CD4-positive, alpha-beta T cell treated with Interleukin-6 at 100 ng/mL for 8 hours (primary cell): ENCODE results near the gene ZFYVE28.
A peak's percentile ranks its signal among the peaks of the same experiment; 100 is the strongest.
"Not testable (repeated sequence)": the region's sequence is repeated elsewhere in the genome, so short reads cannot be mapped to it uniquely, and the experiment has no call there.

ENCODE experiments used
- DNase-seq: peaks from one replicate; pipeline ENCODE4 v3.0.0-alpha.2; 2020; ENCODE audit warnings: mixed read lengths, low spot score

ZFYVE28 gene

GRCh38 chr4:2289311-2289954 is 129.0 kb downstream of the ZFYVE28 start:
- DNase-seq = no peak

DNA sequence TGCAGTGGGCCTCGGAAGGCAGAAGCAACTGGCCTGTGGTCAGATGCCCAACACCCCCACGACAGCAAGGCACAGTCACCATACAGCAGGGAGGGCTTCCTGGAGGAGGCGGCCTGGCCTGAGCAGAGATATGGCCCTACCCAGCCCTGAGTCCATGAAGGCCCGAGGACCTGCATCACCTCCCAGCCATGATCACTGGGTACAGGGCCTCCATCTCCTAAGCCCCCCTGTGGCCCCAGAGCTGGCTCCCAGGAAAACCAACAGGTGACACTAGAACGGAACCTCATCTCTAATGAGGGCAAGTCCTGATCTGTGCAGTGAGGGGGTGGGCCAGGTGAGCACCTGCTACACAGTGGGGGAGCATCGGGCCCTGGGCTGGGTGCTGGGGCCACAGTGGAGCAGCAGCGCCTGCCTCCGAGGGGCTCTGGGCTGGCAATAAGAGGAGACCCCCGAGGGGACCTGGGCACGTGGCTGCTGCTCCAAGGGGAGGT is 130.3 kb downstream of the ZFYVE28 start:
- no peak for DNase-seq

DNA sequence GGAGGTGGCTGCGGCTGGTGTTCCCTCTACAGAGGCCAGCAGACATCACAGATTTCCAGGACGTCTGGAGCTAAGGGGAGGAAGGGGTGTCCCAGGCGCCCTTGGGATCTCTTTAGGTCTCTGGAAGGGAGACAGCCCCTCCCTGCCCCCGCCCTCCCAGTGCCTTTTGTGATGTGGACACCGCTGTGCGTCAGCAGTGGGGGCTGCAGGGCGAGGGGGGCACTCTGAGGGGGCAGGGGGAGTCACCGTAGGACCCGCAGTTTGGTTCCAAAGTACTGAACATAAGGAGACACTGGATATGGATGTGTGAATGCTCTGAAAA is 130.9 kb downstream of the ZFYVE28 start:
- DNase-seq = no peak

DNA sequence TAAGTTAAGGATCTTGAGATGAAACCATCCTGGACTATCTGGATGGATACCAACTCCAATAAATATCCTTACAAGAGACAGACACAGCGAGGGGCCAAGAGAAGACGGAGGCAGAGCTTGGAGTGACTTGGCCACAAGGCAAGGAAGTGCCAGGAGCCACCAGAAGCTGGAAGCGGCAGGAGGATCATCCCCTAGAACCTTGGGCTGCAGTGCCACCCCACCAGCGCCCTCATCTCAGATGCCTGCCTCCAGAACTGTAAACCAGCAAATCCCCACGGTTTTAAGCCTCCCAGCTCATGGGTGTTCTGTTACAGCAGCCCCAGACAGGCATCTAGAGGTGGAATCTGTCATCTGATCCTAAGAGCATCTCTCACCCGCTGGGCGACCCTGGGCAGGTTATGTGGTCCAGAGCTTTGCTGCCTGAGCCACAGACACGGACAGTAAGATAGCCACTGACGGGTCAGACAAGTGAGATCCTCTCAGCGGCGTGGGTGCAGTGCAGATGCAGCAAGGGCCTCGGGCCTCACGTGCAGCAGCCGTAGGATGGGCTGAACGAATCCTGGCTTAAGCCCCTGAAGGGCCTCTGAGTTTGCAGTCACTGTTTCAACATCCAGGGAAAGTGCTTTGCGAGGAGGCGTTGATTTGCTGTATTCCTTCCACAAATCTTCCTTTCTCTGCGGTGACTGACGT is 131.4 kb downstream of the ZFYVE28 start:
- DNase-seq = no peak

GRCh38 chr4:2285613-2286381 is 132.6 kb downstream of the ZFYVE28 start:
- no peak for DNase-seq

DNA sequence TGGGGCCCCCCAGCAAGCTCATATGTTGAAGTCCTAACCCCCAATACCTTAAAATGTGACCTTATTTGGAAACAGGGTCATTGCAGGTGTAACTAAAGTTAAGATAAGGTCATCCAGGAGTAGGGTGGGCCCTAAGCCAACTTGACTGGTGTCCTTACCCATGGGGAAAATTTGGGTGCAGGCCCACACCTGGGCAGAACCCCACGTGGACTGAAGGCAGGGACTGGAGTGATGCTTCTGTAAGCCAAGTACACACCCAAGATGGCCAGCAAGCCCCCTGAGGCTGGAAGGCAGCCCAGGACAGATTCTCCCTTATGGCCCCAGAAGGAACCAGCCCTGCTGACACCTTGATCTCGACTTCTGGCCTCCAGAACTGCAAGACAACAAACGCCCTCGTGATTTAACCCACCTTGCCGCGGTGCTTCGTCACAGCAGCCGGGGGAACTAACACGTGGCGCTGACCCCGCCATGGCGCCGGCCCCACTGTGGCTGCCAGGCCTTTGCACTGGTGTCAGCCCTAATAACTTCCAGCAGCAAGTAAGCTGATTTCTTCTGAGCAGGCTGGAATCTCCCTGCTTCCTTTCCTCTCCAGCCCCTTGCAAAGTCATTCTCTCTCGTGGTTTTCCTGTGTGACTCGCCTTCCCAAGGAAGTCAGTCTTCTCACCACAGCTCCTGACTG is 133.4 kb downstream of the ZFYVE28 start:
- DNase-seq = no peak

- DNase-seq = no peak
Observed at GRCh38 chr4:2284161-2284933, 134.1 kb downstream of the ZFYVE28 start.

- DNase-seq = no peak
Observed at GRCh38 chr4:2283199-2283711, 135.2 kb downstream of the ZFYVE28 start.

- peak; percentile 89 for DNase-seq
Observed at GRCh38 chr4:2281575-2282343, 136.7 kb downstream of the ZFYVE28 start.

GRCh38 chr4:2280531-2281300 is 137.7 kb downstream of the ZFYVE28 start:
- no peak for DNase-seq

DNA sequence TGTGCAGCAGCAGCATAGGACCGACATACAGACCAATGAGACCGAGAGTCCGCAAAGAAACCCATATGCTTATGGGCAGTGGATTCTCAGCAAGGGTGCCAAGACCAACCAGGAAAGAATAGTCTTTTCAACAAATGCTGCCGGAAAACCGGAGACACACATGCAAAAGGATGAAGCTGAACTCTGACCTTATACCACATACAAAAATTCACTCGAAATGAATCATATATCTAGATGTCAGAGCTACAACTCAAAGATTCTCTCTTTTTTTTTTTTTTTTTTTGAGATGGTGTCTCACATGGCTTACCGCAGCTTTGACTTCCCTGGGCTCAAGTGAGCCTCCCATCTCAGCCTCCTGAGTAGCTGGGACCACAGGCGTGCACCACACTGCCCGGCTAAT is 140.5 kb downstream of the ZFYVE28 start:
- no peak for DNase-seq

DNA sequence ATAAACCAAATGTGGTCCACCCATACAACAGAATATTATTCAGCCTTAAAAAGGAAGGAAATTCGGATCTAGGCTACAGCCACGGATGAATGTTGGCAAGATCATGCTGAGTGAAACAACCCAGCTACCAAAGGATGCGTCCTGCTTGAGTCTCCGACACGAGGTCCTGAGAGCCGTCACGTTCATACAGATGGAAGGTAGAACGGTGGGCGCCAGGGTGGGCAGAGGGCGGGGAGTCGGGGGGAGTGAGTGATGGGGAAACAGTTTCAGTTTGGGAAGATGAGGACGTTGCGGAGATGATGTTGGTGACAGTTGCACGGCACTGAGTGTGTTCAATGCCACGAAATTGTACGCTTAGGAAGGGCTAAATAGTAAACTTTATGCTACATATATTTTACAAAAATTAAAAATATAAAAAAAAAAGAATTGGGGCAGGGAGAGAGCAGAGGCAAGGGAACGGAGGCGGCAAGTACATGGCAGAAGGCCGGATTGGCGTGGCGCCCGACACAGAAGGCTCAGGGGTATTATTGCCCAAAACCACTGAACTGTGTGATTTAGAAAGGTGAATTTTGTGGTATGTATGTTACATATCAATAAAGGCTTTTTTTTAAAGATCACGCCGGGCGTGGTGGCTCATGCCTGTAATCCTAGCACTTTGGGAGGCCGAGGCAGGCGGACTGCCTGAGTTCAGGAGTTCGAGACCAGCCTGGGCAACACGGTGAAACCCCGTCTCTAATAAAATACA is 141.7 kb downstream of the ZFYVE28 start:
- no peak for DNase-seq

DNA sequence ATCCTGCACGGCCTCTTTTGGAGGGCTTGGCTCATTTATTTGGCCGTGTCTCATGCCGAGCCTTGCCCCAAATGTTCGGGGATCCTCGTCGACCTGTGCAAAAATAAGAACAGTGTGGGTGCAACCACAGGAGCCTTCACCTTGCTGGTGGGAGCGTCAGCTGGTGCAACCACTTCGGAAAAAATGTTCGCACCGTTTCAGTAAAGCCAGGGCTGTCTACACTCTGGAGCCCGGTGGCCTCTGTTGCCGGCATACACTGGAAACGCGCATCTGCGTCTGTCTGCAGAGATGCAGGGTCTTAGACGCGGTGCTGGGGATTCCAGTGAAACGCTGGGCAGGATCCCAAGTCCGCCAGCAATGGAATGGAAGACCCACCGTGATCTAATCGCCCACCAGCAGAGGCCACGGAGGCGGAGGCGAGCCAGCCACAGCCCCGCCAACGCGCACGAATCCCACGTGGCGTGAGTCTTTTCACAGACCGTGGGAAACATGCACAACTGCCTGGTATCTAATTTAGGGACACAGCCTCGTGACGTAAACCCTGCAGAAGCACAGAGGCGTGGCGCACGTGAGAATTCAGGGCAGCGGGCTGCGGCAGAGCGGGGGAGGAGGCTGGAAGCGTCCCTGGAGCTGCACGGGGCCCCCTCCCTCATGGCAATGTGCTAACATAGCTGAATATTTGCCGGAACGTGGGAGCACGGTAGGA is 142.7 kb downstream of the ZFYVE28 start:
- no peak for DNase-seq

DNA sequence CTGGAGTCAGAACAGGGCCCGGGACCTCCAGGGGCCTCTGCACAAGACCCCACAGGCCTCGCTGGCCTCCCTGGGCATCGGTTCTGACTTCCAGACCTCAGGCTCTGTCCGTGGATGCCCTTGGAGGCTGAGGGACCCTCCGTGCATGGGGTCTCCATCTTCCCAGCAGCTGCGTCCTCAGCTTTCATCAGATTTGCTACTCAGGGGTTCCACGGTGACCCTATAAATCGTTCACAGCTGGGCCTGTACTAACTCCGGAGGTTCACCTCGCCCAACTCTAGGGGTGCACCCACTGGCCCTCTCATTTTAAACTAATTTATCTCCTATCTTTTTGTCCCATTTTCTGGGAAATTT is 143.4 kb downstream of the ZFYVE28 start:
- not testable (repeated sequence) for DNase-seq

- no peak for DNase-seq
Observed at GRCh38 chr4:2274320-2275043, 144.0 kb downstream of the ZFYVE28 start.

GRCh38 chr4:2273657-2274319 is 144.7 kb downstream of the ZFYVE28 start:
- no peak for DNase-seq

DNA sequence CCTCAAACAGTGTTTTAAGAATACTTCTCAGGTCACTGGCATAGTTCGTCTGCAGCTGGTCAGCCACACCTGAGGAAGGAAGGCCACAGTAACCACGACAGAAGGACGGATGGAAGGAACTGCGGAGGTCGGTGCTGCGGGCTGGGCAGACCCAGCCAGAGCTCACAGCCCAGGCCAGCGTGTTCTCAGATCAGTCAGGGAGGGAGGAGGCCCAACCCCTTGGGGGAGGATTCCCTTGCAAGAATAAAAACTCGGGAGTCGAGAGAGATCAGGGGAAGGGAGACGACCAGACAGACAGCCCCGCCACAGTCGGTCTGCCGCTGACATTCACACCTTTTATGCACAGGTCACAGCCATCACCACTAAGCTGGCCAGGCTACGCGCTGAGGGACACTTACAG is 145.2 kb downstream of the ZFYVE28 start:
- no peak for DNase-seq

DNA sequence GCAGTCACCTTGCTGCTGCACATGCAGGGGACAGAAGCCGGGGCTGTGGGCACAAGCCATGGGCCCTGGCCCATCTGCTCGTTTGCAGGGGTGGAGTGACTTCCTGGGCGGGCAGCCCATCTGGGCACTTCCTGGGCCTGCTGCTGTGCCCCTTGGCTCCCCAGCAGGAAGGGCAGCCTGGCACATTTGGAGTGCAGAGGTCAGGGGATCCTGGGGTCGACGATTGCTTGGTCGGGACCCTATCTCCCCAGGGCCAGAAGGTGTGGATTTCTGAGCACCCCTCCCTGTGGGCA is 145.7 kb downstream of the ZFYVE28 start:
- DNase-seq = no peak
